GM18505 (cell line): Measurements from ENCODE around the gene PPP1R8.

ENCODE experiments used
- ATAC-seq: cut with Tn5 transposase; IDR thresholded peaks from one replicate; pipeline ENCODE4 v1.9.1; 2021; ENCODE audit not compliant: unreplicated experiment
- POLR2A ChIP-seq: IDR thresholded peaks from 4 replicates; pipeline ENCODE4 v1.6.1; 2011; ENCODE audit warnings: borderline replicate concordance; ENCODE audit not compliant: insufficient read depth, insufficient read length; ENCODE audit errors: extremely low read depth

Gene PPP1R8

GRCh38 chr1:27886744-27887143 is 56.2 kb downstream of the PPP1R8 start:
- ATAC-seq, result no peak
- TF ChIP-seq POLR2A, result no peak

DNA sequence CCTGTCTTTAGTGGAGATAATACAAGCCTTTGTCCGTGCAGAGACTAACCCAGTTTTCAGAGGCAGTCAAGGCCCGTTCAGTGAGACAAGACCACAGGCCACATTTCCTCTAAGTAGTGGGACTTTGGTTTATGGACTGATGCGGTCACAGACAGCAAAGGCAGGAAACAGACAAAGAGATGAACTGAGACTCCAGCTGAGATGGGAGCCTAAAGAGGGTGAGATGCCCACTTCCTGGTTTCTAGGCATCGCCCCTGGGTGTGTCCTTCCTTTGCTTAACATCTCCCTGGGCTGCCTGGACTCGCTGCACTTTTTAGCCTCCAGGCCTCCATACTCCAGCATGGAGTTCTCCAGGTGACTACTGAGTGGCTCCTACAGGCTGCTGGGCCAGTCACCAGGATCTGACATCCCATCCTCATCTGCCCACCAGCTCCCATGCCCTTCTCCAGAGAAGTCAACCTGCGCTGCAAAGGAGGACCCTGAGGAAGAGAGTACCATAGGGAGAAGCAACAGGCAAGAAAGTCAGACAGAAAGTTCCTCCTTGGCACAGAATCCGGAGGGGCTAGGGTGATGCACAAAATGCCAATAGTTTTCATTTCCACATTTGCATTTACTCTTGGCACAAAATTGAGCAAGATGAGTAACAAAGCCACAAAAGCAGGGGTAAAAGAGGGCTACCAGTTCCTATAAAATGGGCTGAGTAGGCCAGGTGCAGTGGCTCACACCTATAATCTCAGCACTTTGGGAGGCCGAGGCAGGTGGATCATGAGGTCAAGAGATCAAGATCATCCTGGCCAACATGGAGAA is 56.8 kb downstream of the PPP1R8 start:
- no peak for ATAC-seq
- peak; percentile 25 for TF ChIP-seq POLR2A

DNA sequence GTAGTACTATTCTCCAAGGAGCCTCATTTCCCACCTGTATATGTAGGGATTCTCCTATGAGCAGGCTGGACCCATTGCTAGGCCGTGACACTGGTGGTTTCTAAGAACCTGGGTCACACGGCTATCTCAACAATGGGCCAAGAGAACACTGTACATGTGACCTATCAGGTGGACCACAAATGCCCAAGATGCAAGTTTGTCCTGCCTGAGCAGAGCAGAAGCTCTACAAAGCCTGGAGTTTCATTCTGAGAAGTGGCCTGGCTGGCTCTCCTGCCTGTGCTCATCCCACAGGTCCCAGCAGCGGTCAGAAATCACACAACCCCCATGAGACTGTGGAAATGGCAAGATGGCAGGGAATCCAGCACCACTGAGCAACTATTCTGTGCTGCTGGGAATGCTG is 58.9 kb downstream of the PPP1R8 start:
- no peak for TF ChIP-seq POLR2A
- ATAC-seq, result no peak

DNA sequence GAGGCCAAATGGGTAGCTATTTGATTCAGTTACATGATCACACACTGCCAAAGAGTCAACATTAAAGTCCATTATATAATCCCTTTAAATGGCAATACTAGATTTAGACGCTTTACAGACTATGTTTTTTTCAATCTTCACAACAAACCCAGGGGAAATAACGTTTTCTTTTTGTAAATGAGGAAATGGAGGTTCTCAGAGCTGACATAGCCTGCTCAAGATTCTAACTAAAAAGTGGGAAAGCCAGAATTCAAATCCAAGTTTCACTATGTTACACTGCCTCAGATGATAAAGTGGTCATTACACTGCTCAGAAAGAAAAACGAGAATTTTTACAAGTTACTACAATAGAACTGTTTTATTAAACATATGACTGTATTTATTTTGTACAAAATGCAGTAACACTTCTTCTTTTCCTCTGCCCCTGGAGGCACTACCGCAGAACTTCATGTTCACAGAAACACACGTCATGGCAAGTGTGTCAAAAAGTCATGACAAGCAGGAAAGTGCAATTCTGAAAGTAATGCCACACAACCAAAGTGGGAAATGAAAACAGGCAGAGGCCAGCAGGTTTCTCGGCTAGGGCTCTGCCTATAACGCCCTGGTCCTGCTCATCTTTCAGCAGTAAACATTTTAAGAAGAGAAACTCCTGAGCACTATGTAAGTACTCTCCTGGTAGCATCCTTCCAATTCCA is 60.8 kb downstream of the PPP1R8 start:
- no peak for ATAC-seq
- TF ChIP-seq POLR2A, result peak; percentile 56

DNA sequence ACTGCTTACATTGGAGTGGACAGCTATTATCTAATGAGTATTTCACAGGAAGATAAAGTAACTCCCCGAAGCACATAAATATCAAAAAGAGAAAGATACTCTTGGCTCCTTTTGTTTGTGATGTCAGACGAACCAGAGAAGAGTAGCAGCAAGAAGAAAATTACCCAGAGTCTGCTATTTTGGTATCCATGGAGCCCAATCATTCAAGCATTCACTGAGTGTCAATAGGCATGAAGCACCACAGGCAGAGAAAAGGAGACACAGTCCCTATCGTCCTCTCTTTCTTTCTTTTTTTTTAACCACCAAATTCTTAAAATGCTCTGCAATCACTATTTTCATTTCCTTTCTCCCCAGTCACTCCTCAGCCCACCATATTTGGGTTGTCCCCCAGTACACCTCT is 63.9 kb downstream of the PPP1R8 start:
- ATAC-seq, result no peak

More for the DNA sequence above, 63.9 kb downstream of the PPP1R8 start:
- TF ChIP-seq POLR2A, result no peak
